ENCODE results near the gene ALPI.

ALPI gene

DNA sequence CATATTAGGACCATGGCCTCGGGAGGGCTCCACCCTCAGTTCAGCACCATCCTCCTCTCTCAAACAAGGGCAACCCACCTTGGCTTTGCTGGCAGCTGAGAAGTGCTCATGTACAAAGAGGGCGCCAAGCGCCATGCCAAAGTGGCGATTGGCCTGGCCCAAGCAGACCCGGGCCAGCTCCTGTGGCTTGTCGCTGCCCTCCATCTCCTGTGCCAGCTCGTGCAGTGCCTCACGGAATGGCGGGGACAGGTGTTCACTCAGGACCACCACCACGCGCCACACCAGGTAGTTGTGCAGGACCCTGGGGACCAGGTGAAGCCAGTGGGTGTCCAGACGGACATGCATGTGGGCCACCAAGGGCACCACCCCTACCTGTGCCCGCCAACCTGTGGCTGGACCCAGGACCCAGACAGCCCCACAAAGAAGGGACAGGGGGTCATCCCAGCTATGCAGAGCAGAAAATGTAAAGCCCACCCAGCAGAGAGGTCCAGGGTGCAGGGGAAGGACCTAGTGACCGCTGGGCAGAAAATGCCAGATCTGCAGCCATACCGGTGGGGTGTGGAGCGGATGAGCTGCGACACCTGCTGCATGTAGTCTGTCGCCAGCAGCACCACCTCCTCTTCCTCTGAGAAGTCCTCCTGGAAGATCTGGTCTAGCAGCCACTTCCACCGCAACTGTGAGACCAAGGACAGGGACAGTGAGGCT lies 28.1 kb downstream of the ALPI start:
- Histone ChIP-seq H4K20me1 (peaks cover 56% of the 10 kb centered on the region), H3K4me1 (peaks cover 26% of the 10 kb centered on the region), H3K4me3 (no peak overlapping the region), H3K27ac (no peak overlapping the region), H3K4me2 (no peak overlapping the region), H3K36me3 (no peaks in the 10 kb centered on the region), H3K9ac (no peak overlapping the region), H3K9me3 (peaks cover 9% of the 10 kb centered on the region; the same call in 1 of the 2 replicates), H3K27me3 (peaks cover 59% of the 10 kb centered on the region)
- no peak for TF ChIP-seq Cebpa-rat (IDR thresholded peaks at IDR 0.05)

DNA sequence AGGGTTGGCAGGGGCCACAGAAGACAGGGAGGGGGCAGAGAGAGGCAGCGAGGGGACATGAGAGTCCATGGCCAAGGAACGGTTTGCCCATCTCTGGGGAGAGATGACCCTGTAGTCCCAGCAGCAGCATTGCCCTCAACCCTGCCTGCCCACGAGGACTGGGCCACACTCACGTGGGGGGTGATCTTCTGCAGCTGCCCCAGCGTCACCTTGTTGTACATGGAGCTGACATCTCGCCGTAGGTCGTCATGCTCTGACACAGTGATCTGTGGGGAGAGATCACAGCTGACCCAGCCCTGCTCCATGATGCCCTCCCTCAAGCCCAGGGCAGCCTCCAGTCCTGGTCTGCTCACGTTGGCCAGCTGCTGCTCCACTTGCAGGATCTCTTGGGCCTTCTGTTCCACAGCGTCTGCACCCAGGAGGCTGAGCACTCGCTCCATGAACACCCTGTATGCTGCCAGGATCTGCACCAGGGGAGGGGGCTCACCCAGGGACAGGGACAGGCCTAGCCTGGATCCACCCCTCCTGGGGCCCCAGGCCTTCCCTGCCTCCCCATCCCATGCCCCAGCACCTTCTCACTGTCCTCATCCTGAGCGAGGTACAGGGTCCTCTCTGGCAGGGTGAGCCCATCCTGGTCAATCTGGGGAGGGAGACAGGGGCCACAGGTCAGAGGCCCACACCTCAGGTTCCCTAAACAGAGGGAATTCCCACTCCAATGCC lies 28.8 kb downstream of the ALPI start:
- H3K36me3 ChIP-seq = no peaks in the 10 kb centered on the region
- no peak overlapping the region for H3K4me3 ChIP-seq
- no peak overlapping the region for H3K9ac ChIP-seq
- peaks cover 66% of the 10 kb centered on the region for H3K27me3 ChIP-seq
- H3K9me3 ChIP-seq = peaks cover 9% of the 10 kb centered on the region; the same call in 1 of the 2 replicates
- TF ChIP-seq Cebpa-rat (IDR thresholded peaks at IDR 0.05) = no peak
- H4K20me1 ChIP-seq = peaks cover 59% of the 10 kb centered on the region
- H3K27ac ChIP-seq = no peak overlapping the region
- peaks cover 26% of the 10 kb centered on the region for H3K4me1 ChIP-seq
- H3K4me2 ChIP-seq = peak overlapping the region; percentile 51

DNA sequence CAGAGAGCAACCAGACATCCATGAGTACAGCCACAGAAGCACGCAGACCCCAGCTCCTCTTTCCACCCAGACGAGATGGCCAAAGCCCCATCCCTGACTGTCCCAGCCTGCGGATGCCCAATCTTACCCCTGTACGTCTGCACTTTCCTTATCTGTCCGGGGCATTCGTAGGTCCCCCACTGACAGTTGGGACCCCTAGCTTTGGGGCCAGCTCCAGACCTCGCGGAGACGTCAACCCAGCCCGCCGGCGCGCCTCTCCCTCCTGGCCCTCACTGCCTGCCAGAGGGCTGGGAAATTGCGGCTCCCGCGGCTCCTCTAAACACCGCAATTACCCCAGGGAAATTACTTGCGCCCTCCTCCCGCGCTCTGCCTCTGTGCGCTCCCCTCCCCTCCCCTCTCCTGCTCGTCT lies 29.4 kb downstream of the ALPI start:
- H3K4me1 ChIP-seq = peaks cover 26% of the 10 kb centered on the region
- 0 out of 2 replicates have a peak overlapping the region, but pooled peaks have one; percentile 69 for H3K4me3 ChIP-seq
- H3K9me3 ChIP-seq = peaks cover 9% of the 10 kb centered on the region; the same call in 1 of the 2 replicates
- no peaks in the 10 kb centered on the region for H3K36me3 ChIP-seq
- TF ChIP-seq Cebpa-rat (IDR thresholded peaks at IDR 0.05) = no peak
- H3K4me2 ChIP-seq = peak overlapping the region; percentile 51
- H3K27me3 ChIP-seq = peaks cover 71% of the 10 kb centered on the region
- H3K27ac ChIP-seq = no peak overlapping the region
- H4K20me1 ChIP-seq = peaks cover 59% of the 10 kb centered on the region
- no peak overlapping the region for H3K9ac ChIP-seq

- no peak overlapping the region for H3K9ac ChIP-seq
- H3K27ac ChIP-seq = no peak overlapping the region
- H3K27me3 ChIP-seq = peaks cover 72% of the 10 kb centered on the region
- 0 out of 2 replicates have a peak overlapping the region, but pooled peaks have one; percentile 69 for H3K4me3 ChIP-seq
- peaks cover 59% of the 10 kb centered on the region for H4K20me1 ChIP-seq
- H3K9me3 ChIP-seq = peaks cover 9% of the 10 kb centered on the region; the same call in 1 of the 2 replicates
- peaks cover 26% of the 10 kb centered on the region for H3K4me1 ChIP-seq
- H3K36me3 ChIP-seq = no peaks in the 10 kb centered on the region
- TF ChIP-seq Cebpa-rat (IDR thresholded peaks at IDR 0.05) = no peak
- H3K4me2 ChIP-seq = peak overlapping the region; percentile 51
Measured at GRCh38 chr2:232485757-232486557, 30.0 kb downstream of the ALPI start.

- H3K4me2 ChIP-seq = peak overlapping the region; percentile 91
- no peaks in the 10 kb centered on the region for H3K36me3 ChIP-seq
- H3K27ac ChIP-seq = no peak overlapping the region
- H3K4me3 ChIP-seq = peak overlapping the region; percentile 69
- no peak overlapping the region for H3K9ac ChIP-seq
- peaks cover 9% of the 10 kb centered on the region; the same call in 1 of the 2 replicates for H3K9me3 ChIP-seq
- TF ChIP-seq Cebpa-rat (IDR thresholded peaks at IDR 0.05) = no peak
- H3K4me1 ChIP-seq = peaks cover 26% of the 10 kb centered on the region
- peaks cover 72% of the 10 kb centered on the region for H3K27me3 ChIP-seq
- H4K20me1 ChIP-seq = peaks cover 59% of the 10 kb centered on the region
Measured at GRCh38 chr2:232486558-232487384, 30.8 kb downstream of the ALPI start.

DNA sequence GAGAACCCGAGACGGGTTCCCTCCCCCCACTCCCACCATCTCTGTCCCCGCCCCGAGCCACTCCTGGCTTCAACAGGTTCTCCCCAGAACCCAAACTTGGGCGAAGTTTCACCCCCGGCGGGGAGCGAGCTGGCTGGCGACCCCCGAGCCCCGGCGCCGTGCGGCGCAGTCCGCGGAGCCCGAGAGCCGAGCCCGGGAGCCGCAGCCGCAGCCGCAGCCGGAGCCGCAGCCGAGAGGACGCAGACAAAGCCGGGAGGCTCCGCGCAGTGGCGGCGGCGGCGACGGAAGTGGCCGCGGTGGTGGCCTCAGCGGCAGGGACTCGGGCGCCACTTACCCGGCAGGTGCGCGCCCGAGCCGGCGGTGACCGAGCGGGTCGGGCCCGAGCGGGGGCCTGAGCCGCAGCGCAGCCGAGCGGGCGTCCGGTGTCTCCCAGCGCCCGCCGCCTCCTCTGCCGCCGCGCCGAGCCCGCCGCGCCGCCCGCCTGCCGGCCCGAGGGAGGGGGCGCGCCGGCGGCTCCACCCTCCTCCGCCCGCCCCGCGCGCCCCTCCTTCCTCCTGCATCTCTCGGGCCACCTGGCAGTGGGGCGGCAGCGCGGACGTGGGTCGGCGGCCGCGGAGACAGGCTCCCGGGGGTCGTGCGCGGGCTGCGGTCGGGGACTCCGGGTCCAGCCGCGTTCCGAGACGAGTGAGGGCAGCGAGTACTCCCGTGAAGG lies 31.6 kb downstream of the ALPI start, which contains the start of gene ECEL1:
Gene ECEL1 (minus strand): TSS at position 450 of the 712 bp plus-strand sequence. CDS start 1,181 bp downstream, outside the sequence.
- Histone ChIP-seq H3K27me3 (peaks cover 72% of the 10 kb centered on the region), H3K36me3 (no peaks in the 10 kb centered on the region), H4K20me1 (peaks cover 59% of the 10 kb centered on the region), H3K4me1 (peaks cover 26% of the 10 kb centered on the region), H3K27ac (no peak within 1 kb of the TSS), H3K4me3 (peak within 1 kb of the TSS; percentile 69), H3K9ac (0 out of 2 replicates have a peak within 1 kb of the TSS, but pooled peaks have one; percentile 29), H3K4me2 (peak within 1 kb of the TSS; percentile 91), H3K9me3 (peaks cover 9% of the 10 kb centered on the region; the same call in 1 of the 2 replicates)
- TF ChIP-seq Cebpa-rat (IDR thresholded peaks at IDR 0.05) = no peak

- peak overlapping the region; percentile 91 for H3K4me2 ChIP-seq
- H3K9me3 ChIP-seq = peaks cover 9% of the 10 kb centered on the region; the same call in 1 of the 2 replicates
- peak overlapping the region; percentile 69 for H3K4me3 ChIP-seq
- H3K27me3 ChIP-seq = peaks cover 72% of the 10 kb centered on the region
- peaks cover 59% of the 10 kb centered on the region for H4K20me1 ChIP-seq
- H3K36me3 ChIP-seq = no peaks in the 10 kb centered on the region
- H3K4me1 ChIP-seq = peaks cover 26% of the 10 kb centered on the region
- no peak overlapping the region for H3K9ac ChIP-seq
- H3K27ac ChIP-seq = no peak overlapping the region
- no peak for TF ChIP-seq Cebpa-rat (IDR thresholded peaks at IDR 0.05)
Measured at GRCh38 chr2:232488097-232488711, 32.3 kb downstream of the ALPI start.

GRCh38 chr2:232488721-232489300 lies 32.9 kb downstream of the ALPI start:
- TF ChIP-seq Cebpa-rat (IDR thresholded peaks at IDR 0.05) = no peak
- peaks cover 56% of the 10 kb centered on the region for H4K20me1 ChIP-seq
- no peak overlapping the region for H3K4me3 ChIP-seq
- peaks cover 26% of the 10 kb centered on the region for H3K4me1 ChIP-seq
- no peaks in the 10 kb centered on the region for H3K36me3 ChIP-seq
- peaks cover 66% of the 10 kb centered on the region for H3K27me3 ChIP-seq
- no peak overlapping the region for H3K27ac ChIP-seq
- no peak overlapping the region for H3K4me2 ChIP-seq
- peaks cover 9% of the 10 kb centered on the region; the same call in 1 of the 2 replicates for H3K9me3 ChIP-seq
- no peak overlapping the region for H3K9ac ChIP-seq
